HepG2 (cell line): ENCODE measurements around the gene COMMD7. TPM values are rescaled to one million over a fixed set of nuclear protein-coding genes. Genes with fewer than 3 reads are reported as not detected.

ENCODE experiments used
- FOXJ3 ChIP-seq: sonication (generic); formaldehyde crosslinking; IDR thresholded peaks from 2 replicates; pipeline ENCODE4 v1.4.0; 2020; ENCODE audit warnings: missing genetic modification reagents, mild to moderate bottlenecking, borderline replicate concordance
- KLF11 ChIP-seq: IDR thresholded peaks from 2 replicates; pipeline ENCODE4 v1.6.1; 2016; ENCODE audit warnings: missing compliant biosample characterization
- NBN ChIP-seq: fragments of 450-650 bp; conservative IDR thresholded peaks from 2 replicates; pipeline ENCODE4 v1.6.1; 2017
- NKX3-1 ChIP-seq: sonication (generic); formaldehyde crosslinking; IDR thresholded peaks from 2 replicates; pipeline ENCODE4 v1.5.0; 2020; ENCODE audit warnings: missing genetic modification reagents
- NPAS2 ChIP-seq: sonication (generic); formaldehyde crosslinking; IDR thresholded peaks from 2 replicates; pipeline ENCODE4 v1.8.0; 2022; ENCODE audit warnings: mild to moderate bottlenecking, missing genetic modification reagents, borderline replicate concordance
- PHF5A ChIP-seq: IDR thresholded peaks from one replicate; pipeline ENCODE4 v1.6.1; 2018; ENCODE audit warnings: low read depth, missing genetic modification reagents; ENCODE audit not compliant: unreplicated experiment
- TAF1 ChIP-seq: sonication (generic); formaldehyde crosslinking; IDR thresholded peaks from 2 replicates; pipeline ENCODE4 v1.4.0; 2020; ENCODE audit warnings: missing genetic modification reagents
- TBL1XR1 ChIP-seq: fragments of 150-350 bp; IDR thresholded peaks from 2 replicates; pipeline ENCODE4 v1.6.1; 2014; ENCODE audit warnings: borderline replicate concordance, low read length; ENCODE audit not compliant: partially characterized antibody
- TCF7L2 ChIP-seq: IDR thresholded peaks from 2 replicates; pipeline ENCODE4 v1.6.1; 2011; ENCODE audit warnings: mild to moderate bottlenecking, low read depth, low read length, moderate library complexity
- XRCC5 ChIP-seq: fragments of 200-400 bp; formaldehyde crosslinking; optimal IDR thresholded peaks from 2 replicates; pipeline ENCODE3; 2017; ENCODE audit warnings: mild to moderate bottlenecking, low read length
- ZFP36 ChIP-seq: fragments of 150-350 bp; IDR thresholded peaks from 2 replicates; pipeline ENCODE4 v1.6.1; 2018; ENCODE audit warnings: borderline replicate concordance, low read length, low read depth; ENCODE audit not compliant: partially characterized antibody
- ZFX ChIP-seq: sonication (generic); formaldehyde crosslinking; IDR thresholded peaks from 2 replicates; pipeline ENCODE4 v1.4.0; 2020; ENCODE audit warnings: mild to moderate bottlenecking, low read depth, missing genetic modification reagents, moderate library complexity
- ZNF383 ChIP-seq: sonication (generic); formaldehyde crosslinking; IDR thresholded peaks from 2 replicates; pipeline ENCODE4 v1.4.0; 2020; ENCODE audit warnings: missing genetic modification reagents, mild to moderate bottlenecking, borderline replicate concordance
- ZNF605 ChIP-seq: sonication (generic); formaldehyde crosslinking; IDR thresholded peaks from 2 replicates; pipeline ENCODE4 v1.8.0; 2022; ENCODE audit warnings: mild to moderate bottlenecking, missing genetic modification reagents
- ZNF672 ChIP-seq: sonication (generic); formaldehyde crosslinking; IDR thresholded peaks from 2 replicates; pipeline ENCODE4 v1.8.1; 2022; ENCODE audit warnings: missing genetic modification reagents
- ZNF746 ChIP-seq: sonication (generic); formaldehyde crosslinking; IDR thresholded peaks from 2 replicates; pipeline ENCODE4 v1.8.0; 2022; ENCODE audit warnings: mild to moderate bottlenecking, missing genetic modification reagents
- ZNF775 ChIP-seq: sonication (generic); formaldehyde crosslinking; IDR thresholded peaks from 2 replicates; pipeline ENCODE4 v1.4.0; 2020; ENCODE audit warnings: missing genetic modification reagents, mild to moderate bottlenecking, moderate library complexity, borderline replicate concordance
- ZNF839 ChIP-seq: sonication (generic); formaldehyde crosslinking; IDR thresholded peaks from 2 replicates; pipeline ENCODE4 v1.4.0; 2020; ENCODE audit warnings: missing genetic modification reagents, mild to moderate bottlenecking, borderline replicate concordance
- polyA plus RNA-seq, 8 experiments: library from polyadenylated mRNA; depleted of rRNA in 3 of 8; stranded (reverse) in 7 of 8; unstranded in 1 of 8; fragments of >200 nt; fragmentation: Illumina TruSeq in 4 of 8; extraction: Trizol in 4 of 8; gene quantifications; 2 replicates each; pipeline versions ENCODE4 v1.2.1 to v1.2.3, GENCODE V29; 2011 to 2016; ENCODE audit warnings: low read depth in 4 of 8, missing spikeins in 1 of 8, mixed read lengths in 1 of 8; ENCODE audit not compliant: insufficient read depth in 1 of 8
- total RNA-seq, 5 experiments: library from RNA; depleted of rRNA; stranded (reverse); fragments of >200 nt; fragmentation: Illumina TruSeq; extraction: Trizol; gene quantifications; 2 replicates each; pipeline ENCODE4 v1.2.3, GENCODE V29; 2016; ENCODE audit warnings: low read depth in 1 of 5
- TF ChIP-seq, protein P1 (sequence below): sonication (generic); formaldehyde crosslinking; IDR thresholded peaks from 2 replicates; pipeline ENCODE4 v1.4.0; 2020; ENCODE audit warnings: missing genetic modification reagents
- TF ChIP-seq, protein P2 (sequence below): sonication (generic); formaldehyde crosslinking; IDR thresholded peaks from 2 replicates; pipeline ENCODE4 v1.5.0; 2020; ENCODE audit warnings: mild to moderate bottlenecking, low read depth, missing genetic modification reagents, borderline replicate concordance
- TF ChIP-seq, protein P3 (sequence below): sonication (generic); formaldehyde crosslinking; conservative IDR thresholded peaks from 2 replicates; pipeline ENCODE4 v1.5.0; 2020; ENCODE audit warnings: missing genetic modification reagents
- TF ChIP-seq, protein P4 (sequence below): sonication (generic); formaldehyde crosslinking; IDR thresholded peaks from 2 replicates; pipeline ENCODE4 v1.9.0; 2022; ENCODE audit warnings: low read depth, missing genetic modification reagents
- TF ChIP-seq, protein P5 (sequence below): sonication (generic); formaldehyde crosslinking; IDR thresholded peaks from 2 replicates; pipeline ENCODE4 v1.8.0; 2022; ENCODE audit warnings: missing genetic modification reagents, mild to moderate bottlenecking, inconsistent platforms, borderline replicate concordance

The COMMD7 gene
- total and polyA plus RNA-seq, 2 of the 13 experiments (the other 11 are each of a cell fraction or from before 2014, with no cell fraction given): 42.1 to 53.3 TPM

DNA sequence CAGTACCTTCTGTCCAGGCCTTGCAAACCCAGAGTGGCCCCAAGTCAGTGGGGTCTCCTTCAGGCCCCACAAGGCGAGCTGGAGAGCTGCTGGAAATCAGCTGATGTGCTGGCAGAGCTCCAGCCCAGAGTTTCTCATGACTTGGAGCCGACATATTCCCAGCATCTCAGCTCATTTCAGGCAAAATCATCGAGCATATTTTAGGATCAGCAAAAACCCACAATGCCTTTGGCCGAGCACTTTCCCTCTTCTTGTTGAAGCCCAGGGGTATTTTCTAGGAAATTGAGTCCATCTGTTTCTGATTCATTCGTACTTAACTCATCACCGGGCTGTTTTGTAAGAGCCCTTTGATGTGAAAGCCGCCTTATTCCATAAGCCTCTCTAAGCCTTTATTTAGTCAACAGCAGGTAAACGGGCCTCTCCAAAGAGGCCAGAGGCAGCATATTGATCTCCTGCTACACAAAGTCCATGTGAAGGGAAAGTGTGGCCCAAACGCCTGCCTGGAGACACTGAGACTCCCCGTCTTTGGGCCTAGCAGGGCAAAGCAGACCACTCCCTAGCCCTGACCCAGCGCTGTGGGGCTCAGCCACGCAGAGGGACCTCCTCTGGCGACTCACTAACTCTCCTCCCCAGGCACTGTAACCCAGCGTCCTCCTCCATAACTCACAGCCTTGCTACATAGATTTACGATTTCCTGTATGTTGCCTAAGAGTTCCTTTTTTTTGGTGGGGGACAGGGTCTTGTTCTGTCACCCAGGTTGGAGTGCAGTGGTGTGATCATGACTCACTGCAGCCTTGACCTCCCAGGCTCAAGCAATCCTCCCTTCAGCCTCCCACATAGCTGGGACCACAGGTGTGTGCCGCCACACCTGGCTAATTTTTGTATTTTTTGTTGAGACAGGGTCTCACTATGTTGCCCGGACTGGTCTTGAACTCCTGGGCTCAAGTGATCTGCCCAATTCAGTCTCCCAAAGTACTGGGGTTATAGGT is 57.4 kb downstream of the COMMD7 start (continued):
- TF ChIP-seq ZNF605 (CRISPR knock-in tag) (peak; percentile 90), TCF7L2 (peak; percentile 90), FOXJ3 (CRISPR knock-in tag) (peak; percentile 100), NBN (no peak), ZNF839 (no peak), ZNF775 (0 out of 2 replicates have a peak, but pooled peaks have one; percentile 55), XRCC5 (peak; percentile 88), TAF1 (CRISPR knock-in tag) (peak; percentile 75), ZNF672 (CRISPR knock-in tag) (no peak), ZNF383 (CRISPR knock-in tag) (0 out of 2 replicates have a peak, but pooled peaks have one; percentile 53), ZFX (CRISPR knock-in tag) (peak; percentile 99), NKX3-1 (CRISPR knock-in tag) (peak; percentile 96), TBL1XR1 (peak; percentile 97), NPAS2 (CRISPR knock-in tag) (0 out of 2 replicates have a peak, but pooled peaks have one; percentile 82), ZNF746 (CRISPR knock-in tag) (peak; percentile 73), ZFP36 (peak; percentile 52), PHF5A (peak; percentile 92), KLF11 (CRISPR knock-in tag) (peak; percentile 95)
- TF ChIP-seq, protein P1, sequence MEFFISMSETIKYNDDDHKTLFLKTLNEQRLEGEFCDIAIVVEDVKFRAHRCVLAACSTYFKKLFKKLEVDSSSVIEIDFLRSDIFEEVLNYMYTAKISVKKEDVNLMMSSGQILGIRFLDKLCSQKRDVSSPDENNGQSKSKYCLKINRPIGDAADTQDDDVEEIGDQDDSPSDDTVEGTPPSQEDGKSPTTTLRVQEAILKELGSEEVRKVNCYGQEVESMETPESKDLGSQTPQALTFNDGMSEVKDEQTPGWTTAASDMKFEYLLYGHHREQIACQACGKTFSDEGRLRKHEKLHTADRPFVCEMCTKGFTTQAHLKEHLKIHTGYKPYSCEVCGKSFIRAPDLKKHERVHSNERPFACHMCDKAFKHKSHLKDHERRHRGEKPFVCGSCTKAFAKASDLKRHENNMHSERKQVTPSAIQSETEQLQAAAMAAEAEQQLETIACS: peak; percentile 37; the same call in 1 of the 2 replicates
- TF ChIP-seq, protein P2, sequence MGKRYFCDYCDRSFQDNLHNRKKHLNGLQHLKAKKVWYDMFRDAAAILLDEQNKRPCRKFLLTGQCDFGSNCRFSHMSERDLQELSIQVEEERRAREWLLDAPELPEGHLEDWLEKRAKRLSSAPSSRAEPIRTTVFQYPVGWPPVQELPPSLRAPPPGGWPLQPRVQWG (CRISPR knock-in tag): no peak
- TF ChIP-seq, protein P3, sequence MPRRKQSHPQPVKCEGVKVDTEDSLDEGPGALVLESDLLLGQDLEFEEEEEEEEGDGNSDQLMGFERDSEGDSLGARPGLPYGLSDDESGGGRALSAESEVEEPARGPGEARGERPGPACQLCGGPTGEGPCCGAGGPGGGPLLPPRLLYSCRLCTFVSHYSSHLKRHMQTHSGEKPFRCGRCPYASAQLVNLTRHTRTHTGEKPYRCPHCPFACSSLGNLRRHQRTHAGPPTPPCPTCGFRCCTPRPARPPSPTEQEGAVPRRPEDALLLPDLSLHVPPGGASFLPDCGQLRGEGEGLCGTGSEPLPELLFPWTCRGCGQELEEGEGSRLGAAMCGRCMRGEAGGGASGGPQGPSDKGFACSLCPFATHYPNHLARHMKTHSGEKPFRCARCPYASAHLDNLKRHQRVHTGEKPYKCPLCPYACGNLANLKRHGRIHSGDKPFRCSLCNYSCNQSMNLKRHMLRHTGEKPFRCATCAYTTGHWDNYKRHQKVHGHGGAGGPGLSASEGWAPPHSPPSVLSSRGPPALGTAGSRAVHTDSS: no peak
- TF ChIP-seq, protein P4, sequence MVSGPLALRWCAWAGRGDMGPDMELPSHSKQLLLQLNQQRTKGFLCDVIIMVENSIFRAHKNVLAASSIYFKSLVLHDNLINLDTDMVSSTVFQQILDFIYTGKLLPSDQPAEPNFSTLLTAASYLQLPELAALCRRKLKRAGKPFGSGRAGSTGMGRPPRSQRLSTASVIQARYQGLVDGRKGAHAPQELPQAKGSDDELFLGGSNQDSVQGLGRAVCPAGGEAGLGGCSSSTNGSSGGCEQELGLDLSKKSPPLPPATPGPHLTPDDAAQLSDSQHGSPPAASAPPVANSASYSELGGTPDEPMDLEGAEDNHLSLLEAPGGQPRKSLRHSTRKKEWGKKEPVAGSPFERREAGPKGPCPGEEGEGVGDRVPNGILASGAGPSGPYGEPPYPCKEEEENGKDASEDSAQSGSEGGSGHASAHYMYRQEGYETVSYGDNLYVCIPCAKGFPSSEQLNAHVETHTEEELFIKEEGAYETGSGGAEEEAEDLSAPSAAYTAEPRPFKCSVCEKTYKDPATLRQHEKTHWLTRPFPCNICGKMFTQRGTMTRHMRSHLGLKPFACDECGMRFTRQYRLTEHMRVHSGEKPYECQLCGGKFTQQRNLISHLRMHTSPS (CRISPR knock-in tag): peak; percentile 73
- TF ChIP-seq, protein P5, sequence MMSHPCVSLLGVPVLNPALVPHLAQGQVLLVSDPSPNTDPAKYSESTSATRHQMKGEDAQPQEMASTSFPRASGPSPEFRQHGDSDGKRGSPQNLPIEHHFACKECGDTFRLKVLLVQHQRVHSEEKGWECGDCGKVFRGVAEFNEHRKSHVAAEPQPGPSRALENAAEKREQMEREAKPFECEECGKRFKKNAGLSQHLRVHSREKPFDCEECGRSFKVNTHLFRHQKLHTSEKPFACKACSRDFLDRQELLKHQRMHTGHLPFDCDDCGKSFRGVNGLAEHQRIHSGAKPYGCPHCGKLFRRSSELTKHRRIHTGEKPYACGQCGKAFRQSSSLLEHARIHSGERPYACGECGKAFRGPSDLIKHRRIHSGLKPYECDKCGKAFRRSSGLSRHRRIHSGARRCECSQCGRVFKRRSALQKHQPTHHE: peak; percentile 68; the same call in 1 of the 2 replicates
